Activated CD8-positive, alpha-beta memory T cell treated with anti-CD3 and anti-CD28 coated beads, Interleukin-2, amount 50 U/mL, for 48 hours (primary cell): ENCODE data around the gene OR6J1.
"Not testable (repeated sequence)": the region's sequence is repeated elsewhere in the genome, so short reads cannot be mapped to it uniquely, and the experiment has no call there.

Experiments used
- DNase-seq: peaks from one replicate; pipeline ENCODE4 v3.0.0-alpha.2; 2020

The OR6J1 gene

DNA sequence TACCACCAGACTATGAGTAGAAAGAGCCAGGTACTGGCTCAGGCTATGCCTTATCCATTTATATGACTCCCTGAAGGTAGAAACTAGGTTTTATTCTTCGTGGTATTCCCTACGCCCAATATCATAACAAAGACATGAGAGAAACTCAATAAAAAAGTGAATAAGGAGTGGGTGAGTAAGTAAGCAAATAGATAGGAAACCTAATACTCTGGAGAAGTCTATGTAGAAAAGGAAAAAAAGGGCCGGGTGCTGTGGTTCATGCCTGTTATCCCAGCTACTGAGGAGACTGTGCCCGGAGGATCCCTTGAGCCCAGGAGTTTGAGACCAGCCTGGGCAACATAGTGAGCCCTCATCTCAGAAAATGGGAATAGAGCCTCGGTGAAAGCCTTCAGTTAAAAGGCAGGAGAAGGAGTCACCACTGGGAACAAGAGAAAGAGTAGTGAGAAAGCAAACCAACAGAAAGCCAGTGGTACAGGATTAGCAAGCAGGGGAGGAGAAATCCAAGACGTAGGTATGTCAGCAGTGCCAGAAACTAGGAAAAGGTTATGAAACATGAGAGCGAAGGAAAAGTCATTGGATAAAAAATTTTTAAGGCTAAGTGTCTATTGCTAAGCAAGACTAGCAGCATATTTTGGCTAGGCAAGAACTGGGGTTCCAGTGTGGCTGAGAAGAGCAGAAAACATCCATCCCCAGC is 6.0 kb upstream of the OR6J1 start:
- DNase-seq = no peak

DNA sequence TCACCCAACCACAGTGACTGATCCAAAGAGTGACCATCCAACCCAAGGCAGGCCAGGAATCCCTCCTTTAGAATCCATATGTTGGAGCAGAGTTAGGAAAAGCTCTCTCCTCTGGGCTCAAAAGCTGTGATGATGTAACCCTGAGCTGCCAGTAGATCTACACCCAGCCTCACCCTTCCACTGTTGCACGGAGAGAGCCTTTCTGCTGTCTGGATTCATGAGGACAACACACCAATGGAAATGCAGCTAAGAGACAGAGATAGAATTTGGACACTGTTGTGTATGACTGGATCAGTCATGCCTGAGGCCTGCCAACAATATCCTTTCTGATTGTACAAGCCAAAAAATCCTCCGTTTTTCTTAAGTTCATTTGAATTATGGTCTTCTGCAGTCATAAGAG is 4.4 kb upstream of the OR6J1 start:
- no peak for DNase-seq

DNA sequence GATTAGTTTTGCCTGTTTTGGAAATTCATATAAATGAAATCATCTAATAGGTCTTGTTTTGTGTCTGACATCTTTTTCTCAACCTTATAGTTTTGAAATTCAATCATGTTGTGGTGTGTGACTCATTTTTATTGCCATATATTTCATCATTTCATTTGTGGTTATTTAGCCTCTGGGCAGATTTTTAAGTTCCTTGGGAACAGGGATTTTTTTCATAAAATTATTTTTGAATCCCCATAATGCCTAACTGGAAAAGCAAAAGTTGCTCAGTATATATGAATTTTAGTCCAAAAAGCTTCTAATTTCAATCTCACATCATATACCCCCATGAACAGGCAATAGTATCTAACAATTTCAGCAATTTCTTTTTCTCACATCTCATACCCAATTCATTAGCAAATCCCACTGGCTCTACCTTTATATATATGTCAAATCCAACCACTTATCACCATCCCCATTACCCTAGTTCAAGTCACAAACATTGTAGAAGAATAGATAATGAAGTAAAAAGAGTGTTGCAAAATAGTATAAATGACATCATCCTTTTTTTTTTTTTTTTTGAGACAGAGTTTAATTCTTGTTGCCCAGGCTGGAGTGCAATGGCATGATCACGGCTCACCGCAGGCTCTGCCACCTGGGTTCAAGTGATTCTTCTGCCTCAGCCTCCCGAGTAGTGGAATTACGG is 2.6 kb upstream of the OR6J1 start:
- no peak for DNase-seq

DNA sequence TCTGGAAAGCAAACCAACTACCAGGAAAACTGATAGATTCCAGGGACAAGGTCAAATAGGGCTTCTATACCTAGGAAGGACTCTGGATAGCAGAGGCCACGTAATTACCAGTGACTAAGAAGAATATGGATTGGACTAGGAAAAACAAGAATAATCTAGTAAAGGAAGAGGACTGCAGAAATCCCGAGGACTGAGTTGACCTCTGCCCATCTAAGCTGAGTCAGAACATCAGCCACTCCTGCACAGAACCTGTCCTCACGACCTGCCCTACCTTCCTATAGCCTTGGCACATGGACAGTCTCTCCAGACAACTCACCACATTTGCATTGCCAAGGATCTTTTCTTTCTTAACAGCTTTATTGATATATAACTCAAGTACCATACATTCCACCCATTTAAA is 2.3 kb downstream of the OR6J1 start:
- no peak for DNase-seq

DNA sequence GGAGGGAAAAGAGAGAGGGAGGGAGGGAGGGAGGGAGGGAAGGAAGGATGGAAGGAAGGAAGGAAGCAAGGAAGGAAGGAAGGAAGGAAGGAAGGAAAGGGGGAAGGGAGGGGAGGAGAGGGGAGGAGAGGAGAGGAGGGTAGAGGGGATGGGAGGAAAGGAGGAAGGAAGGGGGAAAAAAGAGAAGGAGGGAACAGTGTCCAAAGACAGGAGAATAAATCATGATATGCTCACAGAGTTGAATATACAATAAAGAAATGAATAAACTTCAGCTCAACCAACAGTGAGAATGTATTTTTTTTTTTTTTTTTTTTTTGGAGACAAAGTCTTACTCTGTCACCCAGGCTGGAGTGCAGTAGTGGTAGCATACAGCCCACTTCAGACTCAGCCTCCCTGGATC is 4.0 kb downstream of the OR6J1 start:
- DNase-seq = no peak

DNA sequence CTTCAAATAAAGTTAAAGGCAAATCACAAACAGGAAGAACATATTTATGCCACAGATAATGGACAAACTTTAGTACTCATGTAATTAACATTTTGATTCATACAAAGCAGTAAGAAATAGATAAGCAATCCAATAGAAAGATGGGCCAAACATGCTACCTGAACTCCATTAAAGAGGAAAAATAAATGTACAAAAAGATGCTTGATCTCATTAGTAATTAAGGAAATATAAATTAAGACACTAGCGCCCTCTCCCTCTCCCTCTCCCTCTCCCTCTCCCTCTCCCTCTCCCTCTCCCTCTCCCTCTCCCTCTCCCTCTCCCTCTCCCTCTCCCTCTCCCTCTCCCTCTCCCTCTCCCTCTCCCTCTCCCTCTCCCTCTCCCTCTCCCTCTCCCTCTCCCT is 8.2 kb downstream of the OR6J1 start:
- not testable (repeated sequence) for DNase-seq

DNA sequence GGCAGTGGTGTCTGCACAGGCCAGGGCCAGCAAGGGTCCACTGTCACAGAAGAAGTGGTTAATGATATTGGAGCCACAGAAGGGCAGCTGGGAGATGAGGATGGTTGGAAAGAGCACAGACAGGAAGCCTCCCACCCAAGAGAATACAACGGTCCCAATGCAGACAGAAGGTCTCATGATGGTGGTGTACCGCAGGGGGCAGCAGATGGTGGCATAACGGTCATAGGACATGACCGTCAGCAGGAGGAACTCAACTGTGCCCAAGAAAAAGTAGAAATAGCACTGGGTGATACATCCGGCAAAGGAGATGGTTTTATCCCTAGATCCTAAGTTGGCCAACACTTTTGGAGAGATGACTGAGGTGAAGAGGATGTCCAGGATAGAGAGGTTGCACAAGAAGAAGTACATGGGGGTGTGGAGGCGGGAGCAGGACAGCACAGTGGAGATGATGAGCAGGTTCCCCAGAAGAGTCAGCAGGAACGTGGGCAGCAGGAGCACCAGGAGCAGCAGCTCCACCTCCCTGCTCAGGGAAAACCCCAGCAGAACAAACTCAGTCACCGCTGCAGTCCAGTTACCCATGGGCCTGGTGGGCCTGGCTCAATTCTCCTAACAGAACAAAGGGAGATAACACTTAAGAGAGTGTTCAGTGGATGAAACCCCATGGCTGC is 9.8 kb downstream of the OR6J1 start:
- DNase-seq = no peak

DNA sequence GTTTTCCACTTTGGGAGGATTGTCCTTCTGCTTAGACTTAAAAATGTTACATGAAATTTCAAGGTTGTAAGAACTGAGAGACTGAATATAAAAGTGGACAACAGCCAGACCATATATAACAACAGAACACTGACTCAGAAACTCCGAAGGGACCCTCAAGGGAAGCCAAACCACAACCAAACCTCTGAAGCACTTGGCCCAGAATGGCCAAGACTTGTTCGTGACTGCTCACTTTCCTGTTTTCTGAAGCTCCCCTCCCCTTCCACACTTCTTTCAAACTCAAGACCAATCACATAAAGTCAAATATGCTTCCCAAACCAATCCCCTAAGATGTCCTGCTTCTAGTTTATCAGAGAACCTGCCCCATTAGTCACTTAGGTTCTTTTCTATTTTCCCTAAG is 13.7 kb downstream of the OR6J1 start:
- DNase-seq = no peak

DNA sequence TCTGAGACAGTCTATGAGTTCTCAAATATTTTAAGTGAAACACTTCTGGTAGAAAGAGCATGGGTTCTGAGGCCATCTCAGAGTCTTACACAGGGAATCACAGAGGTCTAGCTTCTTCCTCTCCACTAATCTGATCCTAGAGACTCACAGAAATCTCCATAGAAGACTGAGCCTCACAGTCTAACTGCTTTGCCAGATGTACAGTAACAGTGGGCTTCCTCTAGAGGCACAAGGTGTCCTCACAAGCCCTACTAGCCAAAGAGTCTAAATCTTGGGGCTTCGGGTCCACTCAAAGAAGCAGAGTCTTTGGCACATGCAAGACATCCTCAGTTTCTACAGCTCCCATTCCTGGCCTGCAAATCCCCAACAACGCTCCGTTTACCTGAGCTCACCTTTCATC is 14.1 kb downstream of the OR6J1 start:
- DNase-seq = no peak

DNA sequence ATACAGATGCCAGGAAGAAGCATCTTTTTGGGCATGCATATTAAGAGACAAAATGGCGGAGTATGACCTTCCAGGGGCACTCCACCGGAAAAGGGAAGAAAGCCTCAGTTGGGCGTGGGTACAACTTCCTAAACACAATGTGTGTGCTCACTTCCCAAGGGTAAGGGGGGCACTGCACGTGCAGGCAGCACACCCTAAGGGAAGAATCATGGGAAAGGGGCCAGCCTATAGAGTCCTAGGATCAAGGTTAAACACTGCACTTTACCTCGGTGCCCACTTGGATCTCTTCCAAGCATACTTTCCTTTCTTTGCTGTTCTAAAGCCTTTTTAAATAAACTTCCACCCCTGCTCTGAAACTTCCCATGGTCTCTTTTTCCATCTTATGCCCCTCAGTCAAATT is 14.8 kb downstream of the OR6J1 start:
- no peak for DNase-seq

DNA sequence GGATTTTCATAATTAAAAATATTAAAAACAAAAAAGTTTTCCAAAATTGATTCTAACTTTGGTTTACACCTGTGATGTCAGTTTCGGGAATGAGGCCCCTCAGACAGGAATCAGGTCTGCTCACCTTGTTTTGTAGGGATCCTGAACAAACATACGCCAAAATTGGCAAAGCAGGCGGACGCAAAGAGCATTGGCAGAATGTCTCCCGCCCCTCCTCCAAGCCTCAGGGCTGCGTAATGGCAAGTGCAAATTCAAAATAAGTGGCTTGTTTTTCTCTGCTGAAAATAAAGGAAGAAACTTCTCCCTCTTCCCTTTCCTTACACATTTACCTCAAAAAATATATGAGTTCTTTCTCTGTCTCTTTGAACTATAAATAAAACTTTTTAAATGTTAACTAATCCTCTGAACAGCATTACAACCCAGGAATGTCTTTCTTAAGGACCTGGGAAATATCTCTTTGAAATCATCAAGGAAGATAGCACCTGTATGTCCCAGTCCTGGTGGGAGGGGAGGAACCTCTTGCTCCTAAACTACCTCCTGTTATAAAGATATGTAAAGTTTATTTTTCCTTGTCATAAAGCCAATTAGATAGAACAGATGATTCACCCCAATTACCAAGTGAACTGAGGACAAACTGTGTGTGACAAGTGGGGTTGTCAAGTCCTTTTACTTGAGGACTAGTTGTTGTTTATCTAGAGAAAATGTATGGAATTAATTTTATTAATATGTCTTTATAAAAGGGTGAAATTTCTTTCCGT is 16.5 kb downstream of the OR6J1 start:
- DNase-seq = no peak

DNA sequence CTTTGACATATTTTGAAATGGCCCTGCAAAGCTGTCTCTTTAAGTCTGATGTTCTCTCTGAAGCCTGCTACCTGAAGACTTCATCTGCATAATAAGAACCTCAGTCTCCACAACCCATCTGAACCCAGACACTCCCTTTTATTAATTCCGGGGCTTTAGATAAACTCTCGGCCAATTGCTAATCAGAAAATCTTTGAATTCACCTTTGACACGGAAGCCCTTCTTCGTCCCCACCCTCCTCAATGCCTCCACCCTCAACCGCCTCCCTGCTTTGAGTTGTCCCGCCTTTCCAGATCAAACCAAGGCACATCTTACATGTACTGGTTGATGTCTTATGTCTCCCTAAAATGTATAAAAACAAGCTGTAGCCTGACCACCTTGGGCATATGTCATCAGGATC is 17.6 kb downstream of the OR6J1 start:
- no peak for DNase-seq

DNA sequence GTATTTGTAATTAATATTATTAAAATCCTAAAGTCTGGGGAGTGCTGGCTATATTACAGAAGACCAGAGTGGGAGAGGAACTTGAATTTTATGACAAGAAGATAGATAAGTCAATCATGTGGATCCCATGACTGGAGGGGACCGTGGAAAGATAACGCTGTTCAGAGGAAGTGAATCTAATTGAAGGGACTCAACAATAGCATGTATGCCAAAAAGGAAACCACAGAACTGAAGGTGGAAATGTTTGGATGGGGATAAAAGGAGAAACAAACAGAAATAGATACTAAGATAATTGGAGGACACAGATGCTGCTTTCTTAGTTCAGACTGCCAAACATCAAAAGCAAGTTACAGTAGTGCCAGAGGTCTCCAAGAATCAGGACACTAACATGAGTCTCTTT is 21.1 kb downstream of the OR6J1 start:
- DNase-seq = no peak

DNA sequence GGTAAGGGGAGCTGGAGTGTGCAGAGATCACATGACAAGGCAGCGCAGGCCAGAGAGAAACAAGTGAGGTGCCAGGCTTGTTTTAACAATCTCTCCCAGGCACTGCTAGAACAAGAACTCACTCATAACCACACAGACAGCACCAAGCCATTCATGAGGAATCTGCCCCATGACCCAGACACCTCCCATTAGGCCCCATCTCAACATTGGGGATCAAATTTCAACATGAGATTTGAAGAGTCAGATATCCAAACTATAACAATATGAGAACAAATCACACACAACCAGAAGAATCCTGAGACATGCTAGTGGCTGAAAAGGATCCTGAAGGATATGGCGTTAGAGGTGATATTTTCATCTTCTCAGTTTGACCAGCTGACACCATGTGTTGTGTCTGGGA is 21.9 kb downstream of the OR6J1 start:
- DNase-seq = no peak

DNA sequence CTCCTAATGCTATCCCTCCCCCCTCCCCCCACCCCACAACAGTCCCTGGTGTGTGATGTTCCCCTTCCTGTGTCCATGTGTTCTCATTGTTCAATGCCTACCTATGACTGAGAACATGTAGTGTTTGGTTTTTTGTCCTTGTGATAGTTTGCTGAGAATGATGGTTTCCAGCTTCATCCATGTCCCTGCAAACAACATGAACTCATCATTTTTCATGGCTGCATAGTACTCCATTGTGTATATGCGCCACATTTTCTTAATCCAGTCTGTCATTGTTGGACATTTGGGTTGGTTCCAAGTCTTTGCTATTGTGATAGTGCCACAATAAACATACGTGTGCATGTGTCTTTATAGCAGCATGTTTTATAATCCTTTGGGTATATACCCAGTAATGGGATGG is 28.4 kb downstream of the OR6J1 start:
- not testable (repeated sequence) for DNase-seq

DNA sequence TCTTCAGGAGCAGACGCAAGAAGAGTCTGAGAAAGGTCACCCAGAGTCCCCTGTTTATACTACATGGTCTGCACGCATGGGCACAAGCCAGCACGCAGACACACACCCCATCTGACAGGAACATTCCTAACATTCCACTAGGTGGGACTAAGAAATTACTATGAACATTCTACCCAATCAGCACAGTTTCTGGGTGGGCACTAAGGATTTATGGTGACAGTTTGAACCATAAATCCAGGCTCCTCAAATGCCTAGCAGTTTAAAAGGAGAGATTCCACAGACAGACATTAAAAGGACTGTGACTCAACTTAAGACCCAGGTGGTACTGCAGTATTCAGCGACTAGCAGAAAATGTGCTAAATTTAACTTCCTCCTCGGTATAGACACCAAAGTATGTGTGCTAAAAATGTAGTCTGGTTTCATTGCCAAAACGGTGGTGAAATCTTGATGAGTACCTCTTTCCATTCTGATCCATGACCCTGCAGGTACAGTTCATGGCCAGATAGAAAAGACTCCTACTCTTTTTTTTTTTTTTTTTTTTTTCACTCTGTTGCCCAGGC is 29.8 kb downstream of the OR6J1 start:
- no peak for DNase-seq

DNA sequence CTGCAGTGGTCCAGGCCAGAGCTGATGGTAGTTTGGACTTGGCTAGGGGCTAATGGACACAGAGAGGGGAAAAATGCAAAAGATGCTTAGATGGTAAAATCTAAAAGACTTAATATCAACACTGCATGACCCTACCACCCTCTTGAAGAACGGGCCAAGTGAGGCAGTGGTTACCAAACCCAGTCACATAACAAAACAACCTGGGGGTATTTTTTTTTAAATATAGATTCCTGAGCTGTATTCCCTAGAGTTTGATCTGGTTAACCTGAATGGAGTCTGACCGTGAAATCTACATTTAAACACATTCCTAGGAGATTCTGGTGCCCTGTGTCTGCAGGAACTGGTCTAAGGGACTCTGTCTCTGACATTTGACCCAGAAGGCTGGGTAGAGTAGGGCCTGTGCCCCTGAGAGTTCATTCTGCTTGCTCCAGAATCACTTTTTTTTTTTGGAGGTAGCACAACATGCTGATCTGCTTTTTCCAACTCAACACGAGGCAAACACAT is 30.4 kb downstream of the OR6J1 start:
- no peak for DNase-seq

DNA sequence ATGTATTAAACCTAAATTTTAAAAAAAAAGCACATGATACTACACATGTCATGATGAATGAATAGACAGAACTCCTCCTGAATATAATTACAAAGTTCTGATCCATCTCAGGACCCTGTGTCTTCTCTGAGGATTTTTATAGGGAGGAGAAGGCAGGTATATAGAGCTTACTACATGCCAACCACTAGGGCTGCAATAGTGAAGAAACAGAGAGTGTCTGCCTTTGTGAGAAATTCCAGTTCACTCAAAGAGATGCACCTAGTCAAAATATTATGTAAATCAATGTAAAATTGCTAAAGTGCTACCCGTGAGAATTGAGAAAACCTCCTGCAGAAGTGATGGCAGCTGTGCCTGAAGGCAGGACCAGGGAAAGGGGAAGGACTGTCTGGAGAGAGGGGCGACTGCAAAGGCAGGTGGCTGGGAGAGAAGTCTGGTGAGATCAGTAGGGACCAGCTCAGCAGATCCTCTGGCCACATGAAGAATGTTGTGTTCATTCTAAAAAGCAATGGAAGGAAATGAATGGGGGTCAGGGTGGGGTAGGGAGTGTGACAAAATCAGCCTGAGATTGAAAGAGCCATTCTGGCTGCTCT is 31.0 kb downstream of the OR6J1 start:
- DNase-seq = no peak

DNA sequence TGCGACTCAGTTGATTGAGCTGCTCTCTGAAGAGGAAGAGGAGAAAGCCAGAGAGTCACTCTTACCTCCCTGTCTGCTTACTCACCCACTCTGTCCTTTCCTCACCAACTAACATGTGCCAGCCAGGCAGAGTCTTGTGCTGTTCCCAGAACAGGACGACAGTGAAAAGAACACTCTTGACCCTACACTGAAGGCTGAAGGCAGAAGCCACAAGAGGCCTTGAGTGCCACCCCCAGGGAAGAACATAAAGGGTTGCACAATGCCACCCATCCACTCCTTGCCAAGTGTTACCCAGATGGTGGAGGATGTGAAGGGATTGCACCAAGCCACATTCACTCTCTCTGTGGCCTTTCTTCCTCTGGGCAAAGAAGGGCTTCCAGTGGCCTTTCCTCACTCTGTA is 33.2 kb downstream of the OR6J1 start:
- DNase-seq = no peak

DNA sequence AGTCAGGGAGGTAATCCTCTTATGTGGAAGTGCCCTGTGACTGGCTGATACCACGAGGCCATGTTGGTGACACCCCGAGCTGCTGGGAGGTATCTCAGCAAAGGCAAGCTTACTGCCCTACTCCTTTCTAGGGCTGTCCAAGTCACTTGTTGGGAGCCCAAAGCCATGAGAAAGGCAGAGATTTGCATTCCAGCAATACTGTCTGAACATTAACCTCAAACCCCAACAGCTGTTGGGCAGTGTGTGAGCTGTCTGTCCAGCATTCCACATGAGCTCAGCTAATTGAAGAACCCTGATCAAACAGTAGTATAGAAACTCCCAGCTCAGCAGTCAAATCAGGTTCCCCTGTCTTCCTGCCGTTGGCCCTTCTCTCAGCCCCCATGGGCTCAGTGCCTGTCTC is 36.9 kb downstream of the OR6J1 start:
- no peak for DNase-seq

DNA sequence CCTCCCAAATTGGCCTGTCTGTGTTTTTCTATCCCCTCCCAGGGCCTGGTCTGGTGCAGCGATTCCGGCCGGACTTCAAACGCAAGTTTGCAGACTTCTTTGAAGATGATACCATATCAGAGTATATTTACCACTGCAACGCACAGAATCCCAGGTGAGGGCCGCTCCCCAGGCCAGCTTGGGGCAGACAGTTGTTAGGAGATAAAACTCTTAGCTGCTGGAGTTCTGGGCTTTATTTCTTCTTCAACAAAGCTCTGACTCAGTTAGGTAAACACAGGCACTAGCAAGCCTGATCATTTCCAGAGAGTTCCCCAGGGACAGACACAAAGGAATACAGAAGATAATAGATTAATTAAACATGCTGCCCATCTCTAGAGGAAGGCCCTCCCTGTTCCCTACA is 37.8 kb downstream of the OR6J1 start:
- no peak for DNase-seq

DNA sequence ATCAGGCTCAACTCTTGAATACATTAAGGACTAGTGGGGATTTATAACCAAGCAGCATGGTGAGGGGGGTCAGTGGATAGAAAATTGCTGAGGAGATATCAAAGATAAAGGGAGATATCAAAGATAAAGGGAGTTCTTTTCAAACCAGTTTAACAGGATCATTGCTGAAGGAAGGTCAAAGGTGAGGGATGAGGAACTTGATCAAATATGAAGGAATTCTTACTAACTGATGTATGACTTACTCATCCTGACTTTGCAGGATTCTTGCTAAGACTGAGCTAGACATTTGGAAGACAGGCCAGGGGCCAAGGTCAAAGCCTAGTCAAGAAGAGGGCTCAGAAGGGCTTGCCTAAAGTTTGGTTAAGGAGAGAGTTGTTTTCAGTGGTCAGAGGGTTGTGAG is 41.3 kb downstream of the OR6J1 start:
- DNase-seq = no peak

DNA sequence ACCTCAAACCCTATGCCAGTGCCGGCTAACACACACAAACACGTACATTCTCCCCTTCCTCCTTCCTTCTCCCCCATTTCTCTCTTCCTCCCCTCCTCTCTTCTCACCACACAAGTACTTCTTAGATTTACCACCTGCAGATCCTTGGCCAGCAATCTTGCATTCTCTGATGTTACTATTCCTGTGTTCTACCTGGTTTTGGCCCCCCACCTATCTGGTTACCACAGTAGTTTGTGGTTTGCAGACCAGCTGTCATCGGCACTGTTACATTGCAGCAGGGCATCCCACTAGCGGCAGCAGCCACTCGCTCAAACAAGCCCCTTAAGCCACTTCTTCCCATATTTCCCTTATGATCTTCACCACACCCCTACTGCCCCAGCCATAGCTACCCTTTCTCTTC is 42.2 kb downstream of the OR6J1 start:
- no peak for DNase-seq
